Fibroblast of gingiva (primary cell): Measurements from ENCODE around the gene SIRT3.
"Not testable (repeated sequence)": the region's sequence is repeated elsewhere in the genome, so short reads cannot be mapped to it uniquely, and the experiment has no call there.

Source experiments
- DNase-seq: peaks from one replicate; pipeline ENCODE4 v3.0.0-alpha.2; 2011; ENCODE audit warnings: low read depth

SIRT3 gene

GRCh38 chr11:203056-203944 is 32.8 kb downstream of the SIRT3 start:
- no peak for DNase-seq

DNA sequence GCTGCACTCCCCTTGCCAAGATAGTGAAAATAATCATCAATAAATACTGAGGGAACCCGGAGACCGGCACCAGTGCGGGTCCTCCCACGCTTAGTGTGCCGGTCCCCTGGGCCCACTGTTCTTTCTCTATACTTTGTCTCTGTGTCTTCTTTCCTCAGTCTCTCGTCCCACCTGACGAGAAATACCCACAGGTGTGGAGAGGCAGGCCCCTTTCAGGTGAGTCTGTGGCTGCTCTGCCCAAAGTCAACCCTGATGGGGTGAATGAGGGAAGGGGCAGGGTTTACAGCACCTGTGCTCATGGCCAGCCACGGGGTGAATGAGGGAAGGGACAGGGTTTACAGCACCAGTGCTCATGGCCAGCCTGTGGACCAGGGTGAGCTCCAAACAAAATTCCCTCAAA is 33.7 kb downstream of the SIRT3 start:
- no peak for DNase-seq

DNA sequence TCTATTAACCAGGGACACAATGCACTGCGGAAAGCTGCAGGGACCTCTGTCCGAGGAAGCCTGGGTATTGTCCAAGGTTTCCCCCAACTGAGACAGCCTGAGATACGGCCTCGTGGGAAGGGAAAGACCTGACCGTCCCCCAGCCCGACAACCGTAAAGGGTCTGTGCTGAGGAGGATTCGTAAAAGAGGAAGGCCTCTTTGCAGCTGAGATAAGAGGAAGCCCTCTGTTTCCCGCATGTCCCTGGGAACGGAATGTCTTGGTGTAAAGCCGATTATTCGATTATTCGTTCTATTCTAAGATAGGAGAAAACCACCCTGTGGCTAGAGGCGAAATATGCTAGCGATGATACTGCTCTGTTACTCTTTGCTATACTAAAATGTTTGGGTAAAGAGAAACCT is 34.2 kb downstream of the SIRT3 start:
- DNase-seq, result no peak

GRCh38 chr11:200224-201003 is 35.7 kb downstream of the SIRT3 start:
- DNase-seq, result no peak

- DNase-seq, result no peak
These were observed 36.4 kb downstream of the SIRT3 start for GRCh38 chr11:199782-200181.

GRCh38 chr11:199004-199581 is 37.0 kb downstream of the SIRT3 start:
- no peak for DNase-seq

DNA sequence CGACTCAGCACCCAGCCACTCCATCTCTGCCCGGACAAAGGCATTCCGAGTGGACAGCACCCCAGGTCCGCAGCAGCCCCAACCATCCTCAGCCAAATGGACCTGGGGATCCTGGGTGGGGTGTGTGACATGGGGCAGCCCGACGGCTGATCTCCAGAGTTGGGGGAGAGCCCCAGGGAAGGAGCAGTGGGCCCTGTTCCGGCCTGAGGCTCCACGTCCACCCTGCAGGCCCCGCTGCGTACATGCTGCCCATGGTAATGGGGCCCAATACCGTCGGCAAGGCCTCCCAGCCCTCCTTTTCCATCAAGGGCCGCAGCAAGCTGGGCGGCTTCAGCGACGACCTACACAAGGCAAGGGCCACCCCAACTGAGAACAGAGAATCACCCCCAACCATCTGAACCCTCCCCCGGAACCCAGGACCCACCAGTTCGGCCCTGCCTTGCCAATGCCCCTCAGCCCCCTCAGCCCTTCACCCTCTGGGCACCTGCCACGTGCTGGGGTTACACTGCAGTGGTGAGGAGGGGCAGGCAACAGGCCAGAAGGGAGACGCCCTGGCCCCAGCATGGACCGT is 37.8 kb downstream of the SIRT3 start:
- DNase-seq, result no peak

DNA sequence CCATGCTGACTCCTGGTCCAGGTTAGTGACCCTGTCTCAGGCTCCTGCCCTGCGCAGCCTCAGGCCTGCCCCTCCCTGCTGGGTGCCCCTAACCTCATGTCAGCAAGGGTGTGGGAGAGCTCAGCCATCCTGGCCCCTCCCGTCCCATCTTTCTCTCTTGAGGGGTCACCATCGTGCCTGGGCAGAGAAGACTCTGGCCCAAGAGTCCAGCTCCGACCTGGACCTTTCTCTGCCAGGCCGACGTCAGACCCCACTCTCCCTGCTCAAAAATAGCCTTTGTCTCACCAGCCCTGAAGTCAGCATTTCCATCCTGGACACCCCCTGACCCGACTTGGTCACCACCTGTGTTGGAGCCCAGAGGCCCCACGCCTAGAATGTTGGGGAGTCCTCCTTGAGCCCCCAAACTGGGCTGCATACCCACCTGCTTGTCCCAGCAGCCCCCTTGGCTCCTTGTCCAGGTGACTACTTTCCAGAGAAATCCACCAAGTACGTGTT is 38.4 kb downstream of the SIRT3 start:
- no peak for DNase-seq

- DNase-seq, result no peak
These were observed 39.1 kb downstream of the SIRT3 start for GRCh38 chr11:196786-197731.

DNA sequence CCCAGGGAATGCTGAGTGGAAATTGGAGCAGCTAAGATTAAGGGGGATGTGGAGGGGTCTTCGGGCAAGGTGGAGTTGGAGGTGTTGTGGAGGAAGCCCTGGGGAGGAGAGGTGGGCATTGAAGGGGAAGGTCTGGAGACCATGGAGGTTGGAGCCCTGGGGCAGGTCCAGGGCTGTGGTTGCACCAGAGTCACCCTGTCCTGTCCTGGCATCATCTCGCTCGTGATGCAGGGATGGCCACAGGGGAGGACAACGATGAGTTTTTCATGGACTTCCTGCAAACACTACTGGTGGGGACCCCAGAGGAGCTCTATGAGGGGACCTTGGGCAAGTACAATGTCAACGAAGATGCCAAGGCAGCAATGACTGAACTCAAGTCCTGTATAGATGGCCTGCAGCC is 42.7 kb downstream of the SIRT3 start:
- DNase-seq, result not testable (repeated sequence)

DNA sequence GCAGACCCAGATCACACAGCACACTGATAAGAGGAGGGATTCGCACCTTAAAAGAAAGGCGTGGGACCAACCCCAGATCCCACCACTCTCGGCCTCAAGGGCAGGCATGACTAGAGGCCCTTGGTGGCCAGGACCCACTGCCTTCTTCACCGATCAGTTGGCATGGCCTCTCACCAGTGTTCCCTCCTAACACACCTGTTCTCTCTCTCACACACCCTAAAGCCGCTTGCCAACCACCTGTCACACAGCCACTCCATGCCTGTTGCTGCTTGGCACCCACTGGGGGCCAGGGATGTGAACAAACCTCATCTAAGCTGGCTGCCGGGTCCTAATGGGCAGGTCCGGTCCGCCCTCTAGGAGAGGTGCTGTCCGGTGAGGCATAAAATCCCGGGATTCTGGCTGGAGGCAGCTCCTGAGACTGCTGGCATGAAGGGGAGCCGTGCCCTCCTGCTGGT is 43.4 kb downstream of the SIRT3 start, which contains the start of gene SCGB1C1:
Gene SCGB1C1, plus strand, starts transcription at position 405 of the 455 bp plus-strand sequence. Its CDS starts 22 bp downstream, at position 427.
- DNase-seq, result not testable (repeated sequence)

- DNase-seq, result not testable (repeated sequence)
These were observed 44.4 kb downstream of the SIRT3 start for GRCh38 chr11:191490-192478.

DNA sequence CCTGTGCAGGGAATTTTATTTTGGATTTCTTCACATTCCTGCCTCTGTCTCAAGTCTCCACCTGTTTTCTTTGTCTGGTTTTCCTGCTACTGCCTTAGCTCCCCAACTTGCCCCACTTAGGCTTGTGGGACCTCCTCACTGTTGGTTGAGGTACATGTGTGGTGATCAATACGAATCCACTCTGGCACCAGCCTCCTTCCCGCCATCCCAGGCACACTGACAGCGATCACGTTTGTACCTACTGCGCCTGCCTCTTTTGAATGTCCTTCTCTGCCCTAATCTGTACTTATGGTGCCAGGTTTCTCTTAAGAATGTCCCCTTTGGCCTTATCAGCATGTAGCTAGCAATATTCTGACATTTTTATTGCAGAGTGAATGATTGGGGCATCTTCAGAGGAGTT is 45.6 kb downstream of the SIRT3 start:
- DNase-seq, result not testable (repeated sequence)

DNA sequence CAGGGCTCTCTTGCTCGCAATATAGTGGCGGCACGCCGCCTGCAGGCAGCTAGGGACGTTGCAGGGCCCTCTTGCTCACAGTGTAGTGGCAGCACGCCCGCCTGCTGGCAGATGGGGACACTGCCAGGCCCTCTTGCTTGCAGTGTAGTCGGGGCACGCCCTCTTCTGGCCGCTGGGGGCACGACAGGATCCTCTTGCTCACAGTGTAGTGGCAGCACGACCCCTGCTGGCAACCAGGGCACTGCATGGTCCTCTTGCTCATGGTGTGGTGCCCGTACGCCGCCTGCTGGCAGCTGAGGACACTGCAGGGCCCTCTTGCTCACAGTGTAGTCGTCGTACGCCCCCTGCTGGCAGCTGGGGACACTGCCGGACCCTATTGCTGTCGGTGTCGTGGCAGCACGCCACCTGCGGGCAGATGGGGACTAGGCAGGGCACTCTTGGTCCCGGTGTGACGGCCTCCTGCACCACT is 46.3 kb downstream of the SIRT3 start:
- not testable (repeated sequence) for DNase-seq

DNA sequence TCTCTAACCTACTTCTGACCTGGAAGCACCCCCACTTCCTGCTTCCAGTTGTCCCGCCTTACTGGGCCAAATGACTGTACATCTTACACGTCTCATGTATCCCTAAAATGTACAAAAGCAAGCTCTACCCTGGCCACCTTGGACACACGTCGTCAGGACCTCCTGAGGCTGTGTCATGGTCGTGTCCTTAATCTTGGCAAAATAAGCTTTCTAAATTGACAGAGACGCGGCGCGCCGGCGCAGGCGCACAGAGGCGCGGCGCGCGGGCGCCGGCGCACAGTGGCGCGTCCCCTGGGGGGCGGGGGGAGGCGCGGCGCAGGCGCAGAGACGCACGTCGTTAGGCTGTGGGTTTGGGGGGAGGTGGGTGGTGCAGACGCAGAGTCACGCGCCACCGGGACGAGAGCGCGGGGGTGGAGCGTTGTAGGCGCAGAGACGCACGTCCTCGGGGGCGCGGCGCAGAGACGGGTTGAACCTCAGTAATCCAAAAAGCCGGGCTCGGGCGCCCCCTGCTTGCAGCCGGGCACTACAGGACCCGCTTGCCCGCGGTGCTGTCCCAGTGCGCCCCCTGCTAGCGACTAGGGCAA is 46.9 kb downstream of the SIRT3 start:
- DNase-seq, result peak; percentile 42

GRCh38 chr11:180242-180641 is 55.9 kb downstream of the SIRT3 start:
- not testable (repeated sequence) for DNase-seq
